HG02943 (cell line): ENCODE results near the gene CCDC77.

ENCODE experiments used
- ATAC-seq: cut with Tn5 transposase; IDR thresholded peaks from one replicate; pipeline ENCODE4 v1.9.1; 2021; ENCODE audit warnings: mild to moderate bottlenecking, low read depth, moderate library complexity; ENCODE audit not compliant: unreplicated experiment

The CCDC77 gene

GRCh38 chr12:475286-475685 lies 73.8 kb downstream of the CCDC77 start:
- no peak for ATAC-seq

- no peak for ATAC-seq
These were observed 77.7 kb downstream of the CCDC77 start for GRCh38 chr12:479161-479560.

- no peak for ATAC-seq
These were observed 79.7 kb downstream of the CCDC77 start for GRCh38 chr12:480831-481816.

- ATAC-seq, result no peak
These were observed 80.6 kb downstream of the CCDC77 start for GRCh38 chr12:482061-482460.

GRCh38 chr12:484096-484495 lies 82.7 kb downstream of the CCDC77 start:
- ATAC-seq, result no peak

GRCh38 chr12:490260-490659 lies 88.8 kb downstream of the CCDC77 start:
- ATAC-seq, result no peak
